ENCODE results near the gene ZDHHC11B.
"Not testable (repeated sequence)": the region's sequence is repeated elsewhere in the genome, so short reads cannot be mapped to it uniquely, and the experiment has no call there.

GRCh38 chr5:743696-744404, 40.7 kb downstream of the ZDHHC11B start:
- TF ChIP-seq FOXA1, PKNOX1 (IDR thresholded peaks at IDR 0.05): not testable (repeated sequence)

Data from HEK293T (cell line).